ENCODE data around the gene XRCC3.

Gene XRCC3

GRCh38 chr14:103730490-103731035 lies 15.3 kb upstream of the XRCC3 start:
- H3K27ac ChIP-seq, result no peak overlapping the region
- TF ChIP-seq CTCF (IDR thresholded peaks at IDR 0.05; ENCODE audit: low read depth, low read length), result no peak
- H3K9me3 ChIP-seq (ENCODE audit: severe bottlenecking), result no peaks in the 10 kb centered on the region
- no peak overlapping the region for H3K4me3 ChIP-seq (ENCODE audit: low read depth, low read length)
- peaks cover 42% of the 10 kb centered on the region for H3K36me3 ChIP-seq
- H3K27me3 ChIP-seq (ENCODE audit: insufficient read depth, low read depth, severe bottlenecking), result no peaks in the 10 kb centered on the region
- DNase-seq, result no peak

GRCh38 chr14:103729496-103730448 lies 14.5 kb upstream of the XRCC3 start:
- Histone ChIP-seq H3K27ac (no peak overlapping the region), H3K27me3 (ENCODE audit: insufficient read depth, low read depth, severe bottlenecking) (no peaks in the 10 kb centered on the region), H3K36me3 (peaks cover 42% of the 10 kb centered on the region), H3K4me3 (ENCODE audit: low read depth, low read length) (no peak overlapping the region), H3K9me3 (ENCODE audit: severe bottlenecking) (no peaks in the 10 kb centered on the region)
- no peak for TF ChIP-seq CTCF (IDR thresholded peaks at IDR 0.05; ENCODE audit: low read depth, low read length)
- DNase-seq, result no peak

GRCh38 chr14:103728721-103729120 lies 13.5 kb upstream of the XRCC3 start:
- no peaks in the 10 kb centered on the region for H3K9me3 ChIP-seq (ENCODE audit: severe bottlenecking)
- no peak overlapping the region for H3K4me3 ChIP-seq (ENCODE audit: low read depth, low read length)
- H3K27me3 ChIP-seq (ENCODE audit: insufficient read depth, low read depth, severe bottlenecking), result no peaks in the 10 kb centered on the region
- no peak for TF ChIP-seq CTCF (IDR thresholded peaks at IDR 0.05; ENCODE audit: low read depth, low read length)
- H3K36me3 ChIP-seq, result peaks cover 35% of the 10 kb centered on the region
- H3K27ac ChIP-seq, result no peak overlapping the region
- no peak for DNase-seq

GRCh38 chr14:103728141-103728540 lies 12.9 kb upstream of the XRCC3 start:
- H3K4me3 ChIP-seq (ENCODE audit: low read depth, low read length), result no peak overlapping the region
- H3K27me3 ChIP-seq (ENCODE audit: insufficient read depth, low read depth, severe bottlenecking), result no peaks in the 10 kb centered on the region
- no peak for TF ChIP-seq CTCF (IDR thresholded peaks at IDR 0.05; ENCODE audit: low read depth, low read length)
- H3K27ac ChIP-seq, result no peak overlapping the region
- H3K36me3 ChIP-seq, result peaks cover 31% of the 10 kb centered on the region
- no peak for DNase-seq
- H3K9me3 ChIP-seq (ENCODE audit: severe bottlenecking), result no peaks in the 10 kb centered on the region

- DNase-seq, result no peak
- Histone ChIP-seq H3K36me3 (peaks cover 26% of the 10 kb centered on the region), H3K27ac (no peak overlapping the region), H3K27me3 (ENCODE audit: insufficient read depth, low read depth, severe bottlenecking) (no peaks in the 10 kb centered on the region), H3K4me3 (ENCODE audit: low read depth, low read length) (no peak overlapping the region), H3K9me3 (ENCODE audit: severe bottlenecking) (no peaks in the 10 kb centered on the region)
- no peak for TF ChIP-seq CTCF (IDR thresholded peaks at IDR 0.05; ENCODE audit: low read depth, low read length)
These were observed 12.2 kb upstream of the XRCC3 start for GRCh38 chr14:103727313-103727980.
